Measurements from ENCODE around the gene TPSG1. TPM values are rescaled to one million over a fixed set of nuclear protein-coding genes. Genes with fewer than 3 reads are reported as not detected.
"Not testable (repeated sequence)": the region's sequence is repeated elsewhere in the genome, so short reads cannot be mapped to it uniquely, and the experiment has no call there.

Gene TPSG1
- total RNA-seq, 1 donor, result not detected

- Histone ChIP-seq H3K4me3 (ENCODE audit: low read length) (no peak overlapping the region), H3K9me3 (ENCODE audit: low read depth, low read length) (no peaks in the 10 kb centered on the region), H3K27me3 (ENCODE audit: insufficient read depth, low read length) (no peaks in the 10 kb centered on the region), H3K4me1 (ENCODE audit: insufficient read depth, low read length) (no peaks in the 10 kb centered on the region)
Measured at GRCh38 chr16:1188432-1189189, 36.5 kb downstream of the TPSG1 start.

- H3K4me1 ChIP-seq (ENCODE audit: insufficient read depth, low read length); H3K4me3 ChIP-seq (ENCODE audit: low read length); H3K9me3 ChIP-seq (ENCODE audit: low read depth, low read length); H3K27me3 ChIP-seq (ENCODE audit: insufficient read depth, low read length): not testable (repeated sequence)
Measured at GRCh38 chr16:1185460-1186207, 39.4 kb downstream of the TPSG1 start.

GRCh38 chr16:1184980-1185379 is 40.1 kb downstream of the TPSG1 start:
- H3K4me1 ChIP-seq (ENCODE audit: insufficient read depth, low read length), result no peaks in the 10 kb centered on the region

GRCh38 chr16:1184156-1184868 is 40.8 kb downstream of the TPSG1 start:
- Histone ChIP-seq H3K4me1 (ENCODE audit: insufficient read depth, low read length) (no peaks in the 10 kb centered on the region), H3K9me3 (ENCODE audit: low read depth, low read length) (no peaks in the 10 kb centered on the region), H3K27me3 (ENCODE audit: insufficient read depth, low read length) (no peaks in the 10 kb centered on the region), H3K4me3 (ENCODE audit: low read length) (no peak overlapping the region)

More at GRCh38 chr16:1184980-1185379, 40.1 kb downstream of the TPSG1 start:
- Histone ChIP-seq H3K4me3 (ENCODE audit: low read length) (no peak overlapping the region), H3K27me3 (ENCODE audit: insufficient read depth, low read length) (no peaks in the 10 kb centered on the region), H3K9me3 (ENCODE audit: low read depth, low read length) (no peaks in the 10 kb centered on the region)

- Histone ChIP-seq H3K4me3 (ENCODE audit: low read length) (no peak overlapping the region), H3K9me3 (ENCODE audit: low read depth, low read length) (no peaks in the 10 kb centered on the region), H3K4me1 (ENCODE audit: insufficient read depth, low read length) (no peaks in the 10 kb centered on the region), H3K27me3 (ENCODE audit: insufficient read depth, low read length) (no peaks in the 10 kb centered on the region)
Measured at GRCh38 chr16:1182950-1183907, 41.8 kb downstream of the TPSG1 start.

GRCh38 chr16:1182316-1182671 is 42.8 kb downstream of the TPSG1 start:
- H3K9me3 ChIP-seq (ENCODE audit: low read depth, low read length), result no peaks in the 10 kb centered on the region
- H3K4me1 ChIP-seq (ENCODE audit: insufficient read depth, low read length), result no peaks in the 10 kb centered on the region
- no peaks in the 10 kb centered on the region for H3K27me3 ChIP-seq (ENCODE audit: insufficient read depth, low read length)
- no peak overlapping the region for H3K4me3 ChIP-seq (ENCODE audit: low read length)

- Histone ChIP-seq H3K4me3 (ENCODE audit: low read length) (no peak overlapping the region), H3K9me3 (ENCODE audit: low read depth, low read length) (no peaks in the 10 kb centered on the region), H3K4me1 (ENCODE audit: insufficient read depth, low read length) (no peaks in the 10 kb centered on the region), H3K27me3 (ENCODE audit: insufficient read depth, low read length) (no peaks in the 10 kb centered on the region)
Measured at GRCh38 chr16:1181404-1182315, 43.4 kb downstream of the TPSG1 start.

- no peaks in the 10 kb centered on the region for H3K4me1 ChIP-seq (ENCODE audit: insufficient read depth, low read length)
- H3K9me3 ChIP-seq (ENCODE audit: low read depth, low read length), result no peaks in the 10 kb centered on the region
- H3K27me3 ChIP-seq (ENCODE audit: insufficient read depth, low read length), result no peaks in the 10 kb centered on the region
- no peak overlapping the region for H3K4me3 ChIP-seq (ENCODE audit: low read length)
Measured at GRCh38 chr16:1180549-1181403, 44.3 kb downstream of the TPSG1 start.

- no peak overlapping the region for H3K4me3 ChIP-seq (ENCODE audit: low read length)
- no peaks in the 10 kb centered on the region for H3K4me1 ChIP-seq (ENCODE audit: insufficient read depth, low read length)
Measured at GRCh38 chr16:1178295-1178910, 46.7 kb downstream of the TPSG1 start.

GRCh38 chr16:1177750-1178149 is 47.3 kb downstream of the TPSG1 start:
- H3K9me3 ChIP-seq (ENCODE audit: low read depth, low read length), result no peaks in the 10 kb centered on the region

More at GRCh38 chr16:1178295-1178910, 46.7 kb downstream of the TPSG1 start:
- Histone ChIP-seq H3K9me3 (ENCODE audit: low read depth, low read length) (no peaks in the 10 kb centered on the region), H3K27me3 (ENCODE audit: insufficient read depth, low read length) (no peaks in the 10 kb centered on the region)

GRCh38 chr16:1177053-1177452 is 48.0 kb downstream of the TPSG1 start:
- Histone ChIP-seq H3K9me3 (ENCODE audit: low read depth, low read length) (no peaks in the 10 kb centered on the region), H3K27me3 (ENCODE audit: insufficient read depth, low read length) (no peaks in the 10 kb centered on the region), H3K4me3 (ENCODE audit: low read length) (no peak overlapping the region), H3K4me1 (ENCODE audit: insufficient read depth, low read length) (no peaks in the 10 kb centered on the region)

More at GRCh38 chr16:1177750-1178149, 47.3 kb downstream of the TPSG1 start:
- no peaks in the 10 kb centered on the region for H3K27me3 ChIP-seq (ENCODE audit: insufficient read depth, low read length)
- H3K4me1 ChIP-seq (ENCODE audit: insufficient read depth, low read length), result no peaks in the 10 kb centered on the region
- no peak overlapping the region for H3K4me3 ChIP-seq (ENCODE audit: low read length)

- Histone ChIP-seq H3K9me3 (ENCODE audit: low read depth, low read length) (no peaks in the 10 kb centered on the region), H3K4me3 (ENCODE audit: low read length) (no peak overlapping the region), H3K27me3 (ENCODE audit: insufficient read depth, low read length) (no peaks in the 10 kb centered on the region), H3K4me1 (ENCODE audit: insufficient read depth, low read length) (no peaks in the 10 kb centered on the region)
Measured at GRCh38 chr16:1176280-1176897, 48.7 kb downstream of the TPSG1 start.
